Lower lobe of right lung (tissue), 2 donors: ENCODE results near the gene TGFBI. TPM values are rescaled to one million over a fixed set of nuclear protein-coding genes. Genes with fewer than 3 reads are reported as not detected.

ENCODE experiments used
- ATAC-seq, 2 donors: fragments of 200-7000 bp; cut with Tn5 transposase; one replicate each; pipeline ENCODE4 v1.9.1; 2020 to 2022; ENCODE audit warnings: mild to moderate bottlenecking in 2 of 2, moderate library complexity in 2 of 2
- DNase-seq: peaks from one replicate; pipeline ENCODE4 v3.0.0-alpha.2; 2020
- H3K27ac ChIP-seq: fragments of 200-600 bp; one replicate; pipeline ENCODE4 v1.8.0; 2022
- H3K27me3 ChIP-seq: fragments of 200-600 bp; one replicate; pipeline ENCODE4 v1.8.0; 2022; ENCODE audit warnings: low read depth
- H3K36me3 ChIP-seq: fragments of 200-600 bp; one replicate; pipeline ENCODE4 v1.8.0; 2022; ENCODE audit warnings: mild to moderate bottlenecking
- H3K4me1 ChIP-seq: fragments of 200-600 bp; one replicate; pipeline ENCODE4 v1.8.0; 2022
- H3K4me3 ChIP-seq: fragments of 200-600 bp; one replicate; pipeline ENCODE4 v1.8.0; 2022; ENCODE audit warnings: mild to moderate bottlenecking
- H3K9me3 ChIP-seq: fragments of 200-600 bp; one replicate; pipeline ENCODE4 v1.8.0; 2022
- CTCF ChIP-seq: fragments of 200-600 bp; IDR thresholded peaks from one replicate; pipeline ENCODE4 v1.8.0; 2022; ENCODE audit warnings: antibody characterized with exemption, mild to moderate bottlenecking
- intact Hi-C: fragments of 100-400 bp; cut with DNase I; formaldehyde crosslinking; loops from one replicate; pipeline ENCODE4 v1.11.0; 2022
- total RNA-seq: library from RNA; stranded (reverse); fragmentation: NEBNext Ultra II Directional; extraction: Animal tissue kit (Norgen Biotek cat#: 25700); gene quantifications from one replicate; pipeline ENCODE4 v1.2.1, GENCODE V29; 2021
- donor health status: DM: no; HTN: yes; CAD: no; lungs with severe emphysema.

TGFBI gene
- total RNA-seq, 1 donor from 2014 or later = 140 TPM

DNA sequence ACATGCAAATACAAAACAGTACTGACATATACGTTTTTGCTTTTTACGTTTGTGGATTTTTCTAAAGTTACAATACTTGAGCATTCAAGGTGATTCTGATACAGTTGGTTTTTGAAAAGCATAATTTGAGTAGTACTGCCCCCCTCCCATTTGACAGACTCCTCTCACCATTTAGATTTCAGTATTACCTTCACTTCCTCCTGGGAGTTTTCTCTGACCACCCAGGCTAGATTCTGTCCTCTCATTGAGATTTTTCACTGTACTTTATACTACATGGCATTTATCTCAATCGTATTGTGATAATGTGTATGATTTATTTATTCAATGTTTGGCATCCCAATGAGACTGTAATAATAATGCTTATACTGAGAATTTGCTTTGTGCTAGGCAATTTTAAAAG is 71.1 kb downstream of the TGFBI start:
- Histone ChIP-seq H3K27ac (no peak overlapping the region), H3K36me3 (no peaks in the 10 kb centered on the region), H3K9me3 (no peaks in the 10 kb centered on the region), H3K4me3 (no peak overlapping the region), H3K27me3 (no peaks in the 10 kb centered on the region), H3K4me1 (peaks cover 7% of the 10 kb centered on the region)
- intact Hi-C loops = no loop called here
- no peak for ATAC-seq
- no peak for DNase-seq
- TF ChIP-seq CTCF = no peak

- intact Hi-C loops = no loop called here
- TF ChIP-seq CTCF = no peak
Measured at GRCh38 chr5:136101884-136102283, 73.1 kb downstream of the TGFBI start.

GRCh38 chr5:136103118-136103517 is 74.3 kb downstream of the TGFBI start:
- no peaks in the 10 kb centered on the region for H3K9me3 ChIP-seq
- no peak overlapping the region for H3K4me3 ChIP-seq
- no peak overlapping the region for H3K27ac ChIP-seq
- intact Hi-C loops = no loop called here
- no peaks in the 10 kb centered on the region for H3K36me3 ChIP-seq
- ATAC-seq (no peak), DNase-seq (no peak)
- H3K4me1 ChIP-seq = peaks cover 6% of the 10 kb centered on the region
- no peaks in the 10 kb centered on the region for H3K27me3 ChIP-seq
- TF ChIP-seq CTCF = no peak

More at GRCh38 chr5:136101884-136102283, 73.1 kb downstream of the TGFBI start:
- DNase-seq = no peak
- H3K27ac ChIP-seq = no peak overlapping the region
- no peaks in the 10 kb centered on the region for H3K9me3 ChIP-seq
- no peak overlapping the region for H3K4me3 ChIP-seq
- H3K4me1 ChIP-seq = peaks cover 6% of the 10 kb centered on the region
- no peak for ATAC-seq
- no peaks in the 10 kb centered on the region for H3K27me3 ChIP-seq
- H3K36me3 ChIP-seq = no peaks in the 10 kb centered on the region

DNA sequence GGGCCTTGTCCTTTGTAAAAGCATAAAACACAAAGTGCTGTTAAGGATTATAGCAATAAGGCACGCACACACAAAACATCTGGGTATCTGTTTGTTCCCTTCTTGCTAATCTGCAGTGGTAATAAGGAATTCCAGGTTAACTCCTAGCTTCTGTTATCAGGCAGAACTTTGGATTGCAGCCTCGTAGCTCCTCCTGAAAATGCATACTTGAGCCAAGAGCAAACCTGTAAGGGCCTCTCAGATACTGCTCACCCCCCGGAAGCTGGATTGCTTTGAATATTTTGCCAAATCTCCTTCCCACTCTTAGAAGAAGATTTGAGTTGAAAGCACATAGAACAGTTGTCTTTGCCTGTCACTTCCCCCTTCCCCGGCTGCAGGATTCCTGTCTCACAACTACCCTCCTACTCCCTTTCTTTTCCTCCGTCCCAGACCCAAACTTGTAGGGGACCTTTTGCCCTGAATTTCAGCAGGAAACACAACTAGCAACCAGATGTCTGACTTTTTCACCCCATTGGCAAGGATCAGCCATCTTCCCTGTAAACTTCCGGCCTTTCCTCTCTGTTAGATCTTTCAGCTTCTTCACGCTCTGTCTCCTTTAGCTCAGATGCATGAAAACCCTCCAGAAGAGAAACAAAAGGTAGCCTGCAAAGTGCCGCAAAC is 75.6 kb downstream of the TGFBI start:
- Histone ChIP-seq H3K36me3 (no peaks in the 10 kb centered on the region), H3K9me3 (no peaks in the 10 kb centered on the region), H3K27ac (no peak overlapping the region), H3K27me3 (no peaks in the 10 kb centered on the region), H3K4me3 (no peak overlapping the region), H3K4me1 (peaks cover 6% of the 10 kb centered on the region)
- TF ChIP-seq CTCF = no peak
- DNase-seq = no peak
- intact Hi-C loops = no loop called here
- ATAC-seq = peak; percentile 25 to 45

DNA sequence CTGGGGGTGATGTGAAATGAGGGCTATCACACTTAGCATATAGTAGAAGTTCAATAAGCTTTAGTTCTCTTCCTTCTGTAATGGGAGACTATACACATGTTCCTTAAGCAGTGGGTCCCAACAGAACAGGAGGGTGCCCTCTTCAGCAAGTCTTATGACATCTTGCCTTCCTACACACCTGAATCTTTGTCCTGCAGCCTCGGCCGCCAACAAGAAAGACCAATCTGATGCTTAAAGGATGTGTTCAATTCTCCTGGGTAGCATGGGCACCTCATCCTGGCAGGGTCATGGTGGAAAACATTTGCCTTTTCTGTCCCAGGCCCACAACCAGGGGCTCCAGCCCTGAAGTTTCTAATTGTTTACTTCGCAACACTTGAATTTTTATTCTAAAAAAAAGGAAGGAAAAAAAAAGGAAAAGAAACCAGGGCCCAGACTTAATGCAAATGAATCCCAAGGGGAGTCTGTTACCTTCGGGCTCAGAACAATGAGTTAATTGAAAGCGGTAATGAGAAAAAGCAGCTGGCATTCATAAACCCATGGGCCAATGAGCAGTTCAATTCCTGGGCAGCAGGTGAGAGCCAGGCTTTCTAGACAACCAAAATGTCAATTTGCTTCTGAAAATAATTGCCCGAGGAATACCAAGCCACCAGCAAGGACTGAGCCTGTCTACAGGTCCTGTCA is 77.7 kb downstream of the TGFBI start:
- TF ChIP-seq CTCF = no peak
- Histone ChIP-seq H3K27ac (no peak overlapping the region), H3K36me3 (no peaks in the 10 kb centered on the region)

More for the DNA sequence above, 77.7 kb downstream of the TGFBI start:
- DNase-seq (no peak), ATAC-seq (no peak)
- intact Hi-C loops = no loop called here
- no peak overlapping the region for H3K4me3 ChIP-seq
- H3K27me3 ChIP-seq = no peaks in the 10 kb centered on the region
- H3K9me3 ChIP-seq = no peaks in the 10 kb centered on the region
- H3K4me1 ChIP-seq = peaks cover 6% of the 10 kb centered on the region
